ENCODE measurements around the gene MST1R.

MST1R gene

DNA sequence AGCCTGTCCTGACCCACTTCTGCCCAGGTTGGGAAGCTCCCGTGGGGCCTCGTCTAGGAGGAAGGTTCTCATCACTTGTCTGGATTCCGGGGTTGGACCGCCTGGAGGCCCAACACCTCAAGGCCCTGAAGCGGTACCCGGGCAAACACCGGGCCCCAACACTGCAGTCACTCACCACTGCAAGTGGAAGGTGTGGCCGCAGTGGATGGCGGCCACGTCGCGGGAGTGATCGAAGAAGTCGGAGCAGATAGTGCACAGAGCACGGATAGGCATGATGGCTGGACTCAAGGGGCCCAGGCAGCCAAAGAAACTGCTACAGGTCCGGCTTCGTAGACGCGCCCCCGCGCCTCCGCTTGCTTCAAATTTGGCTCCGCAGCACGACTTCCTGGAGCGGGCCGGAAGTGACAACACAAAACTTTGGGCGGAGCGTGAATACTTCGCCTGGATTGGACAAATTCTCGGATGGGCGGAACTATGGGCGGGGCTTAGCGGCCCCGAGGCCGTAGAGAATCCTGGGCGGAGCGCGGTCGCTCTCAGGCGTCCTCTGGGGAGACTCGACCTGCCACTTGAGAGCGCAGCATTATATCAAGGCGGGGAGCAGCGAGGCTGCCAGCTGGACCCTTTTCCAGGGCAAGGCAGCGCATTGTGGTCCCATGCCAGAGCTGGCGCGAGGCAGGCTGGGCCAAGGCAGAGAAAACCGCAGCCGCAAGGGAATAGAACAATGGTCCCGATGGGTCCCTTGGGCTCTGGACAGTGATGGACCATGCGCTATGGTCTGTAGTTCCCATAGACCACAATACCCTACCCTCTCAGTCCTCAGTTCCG lies 47.3 kb downstream of the MST1R start, which contains the start of gene TRAIP:
TSS of gene TRAIP (minus strand) at position 384 of the 825 bp plus-strand sequence. CDS start at position 273, 111 bp downstream.
- 0 out of 2 replicates have a peak, but pooled peaks have one; percentile 5 for TF ChIP-seq CTCF (IDR thresholded peaks at IDR 0.05; ENCODE audit: borderline replicate concordance, insufficient read depth, low read depth, low read length)

DNA sequence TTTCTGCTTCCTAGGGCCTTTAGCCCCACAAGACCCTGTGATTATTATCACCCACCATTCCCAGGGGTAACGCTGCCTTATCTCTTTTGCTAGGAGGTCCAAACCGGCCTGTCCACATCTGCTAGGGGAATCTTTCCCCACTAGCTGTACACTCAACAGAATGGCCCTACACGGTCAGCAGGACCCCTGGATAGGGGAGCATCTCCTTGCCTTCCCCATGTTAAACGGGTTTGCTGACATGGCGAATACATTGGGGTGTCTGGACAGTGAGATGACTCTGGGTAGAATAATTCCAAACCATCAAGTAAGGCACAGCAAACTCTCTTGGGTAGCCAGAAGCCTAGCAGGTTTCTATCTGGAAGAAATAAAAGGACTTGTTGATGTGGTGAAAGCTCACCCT lies 48.0 kb downstream of the MST1R start:
- TF ChIP-seq CTCF (IDR thresholded peaks at IDR 0.05; ENCODE audit: borderline replicate concordance, insufficient read depth, low read depth, low read length), result no peak
- peak overlapping the region; percentile 98 for H3K4me3 ChIP-seq (ENCODE audit: low read depth, low read length)

More for the DNA sequence above, 47.3 kb downstream of the MST1R start, which contains the start of gene TRAIP:
- H3K4me3 ChIP-seq (ENCODE audit: low read depth, low read length), result peak within 1 kb of the TSS; percentile 98

- no peak overlapping the region for H3K4me3 ChIP-seq (ENCODE audit: low read depth, low read length)
- no peak for TF ChIP-seq CTCF (IDR thresholded peaks at IDR 0.05; ENCODE audit: borderline replicate concordance, insufficient read depth, low read depth, low read length)
These were observed 58.0 kb downstream of the MST1R start for GRCh38 chr3:49845694-49846093.

GRCh38 chr3:49844464-49845183 lies 59.0 kb downstream of the MST1R start:
- H3K4me3 ChIP-seq (ENCODE audit: low read depth, low read length), result no peak overlapping the region
- no peak for TF ChIP-seq CTCF (IDR thresholded peaks at IDR 0.05; ENCODE audit: borderline replicate concordance, insufficient read depth, low read depth, low read length)

DNA sequence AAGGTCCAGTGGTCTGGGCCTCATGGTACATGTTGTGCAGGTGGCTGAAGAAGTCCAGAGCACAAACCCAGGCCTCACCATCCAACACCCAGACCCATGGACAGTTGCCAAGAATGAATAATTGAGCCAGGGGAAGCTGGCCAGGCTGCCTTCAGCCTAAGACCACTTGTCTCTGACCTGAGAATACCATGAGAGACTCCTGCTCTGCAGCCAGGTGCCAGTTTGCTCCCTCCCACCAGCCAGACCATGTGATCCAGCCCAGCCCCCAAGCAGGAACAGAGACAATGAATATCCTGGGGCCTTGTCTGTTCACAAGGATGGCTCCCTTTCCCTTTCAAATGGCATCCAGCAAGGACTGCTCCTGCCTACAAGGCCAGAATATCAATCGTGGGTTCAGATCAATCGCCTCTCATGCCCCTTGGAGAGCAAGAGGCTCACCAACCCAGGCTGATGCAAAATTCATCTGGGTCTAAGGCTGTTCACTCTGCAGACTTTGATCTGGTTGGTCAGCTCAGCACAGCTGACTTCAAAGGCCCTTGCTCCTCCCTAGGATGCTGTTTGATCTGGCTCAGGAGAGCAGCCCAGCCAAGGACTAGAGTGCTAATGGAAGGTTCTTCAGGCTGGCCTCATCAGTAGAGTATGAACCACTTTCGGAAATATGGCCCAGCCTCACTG lies 60.7 kb downstream of the MST1R start:
- H3K4me3 ChIP-seq (ENCODE audit: low read depth, low read length), result no peak overlapping the region
- TF ChIP-seq CTCF (IDR thresholded peaks at IDR 0.05; ENCODE audit: borderline replicate concordance, insufficient read depth, low read depth, low read length), result no peak

DNA sequence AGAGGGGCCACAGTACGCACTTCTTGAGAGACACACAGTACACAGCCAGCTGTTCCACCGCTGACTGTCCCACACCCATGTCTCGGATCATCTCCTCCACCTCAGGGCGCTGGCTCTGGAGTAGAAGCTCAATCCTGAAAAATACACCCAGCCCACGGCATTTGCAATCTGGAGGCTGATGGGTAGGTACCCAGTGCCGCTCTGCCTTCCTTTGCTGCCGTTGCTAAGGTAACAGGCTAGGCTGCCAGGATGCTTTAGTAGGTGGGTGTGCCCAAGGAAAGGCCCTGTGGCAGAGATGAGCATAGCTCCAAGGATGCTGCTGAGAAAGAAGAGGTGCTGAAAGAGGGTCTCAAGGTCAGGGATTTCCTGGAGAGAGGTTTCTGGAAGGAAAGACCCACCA lies 61.9 kb downstream of the MST1R start:
- TF ChIP-seq CTCF (IDR thresholded peaks at IDR 0.05; ENCODE audit: borderline replicate concordance, insufficient read depth, low read depth, low read length), result no peak
- H3K4me3 ChIP-seq (ENCODE audit: low read depth, low read length), result no peak overlapping the region

Measured in GM12875 (cell line).